Neutrophil (primary cell): Measurements from ENCODE around the gene TBC1D8.

ENCODE experiments used
- H3K27ac ChIP-seq: fragments of 200-600 bp; sonication (generic); 2 replicates; pipeline ENCODE4 v1.5.1; 2016; ENCODE audit warnings: mild to moderate bottlenecking, moderate library complexity
- H3K27me3 ChIP-seq: fragments of 200-600 bp; sonication (generic); 2 replicates; pipeline ENCODE4 v1.6.0; 2016; ENCODE audit warnings: mild to moderate bottlenecking
- H3K36me3 ChIP-seq: fragments of 200-600 bp; sonication (generic); 2 replicates; pipeline ENCODE4 v1.5.1; 2017
- H3K4me1 ChIP-seq, 2 experiments: fragments of 200-600 bp in 1 of 2; sonication (generic) in 1 of 2; 1 replicate in 1 of 2; 2 replicates in 1 of 2; pipeline versions ENCODE4 v1.5.1 to v1.6.1; 2013 to 2016; ENCODE audit warnings: low read depth in 1 of 2, low read length in 1 of 2, mild to moderate bottlenecking in 1 of 2, moderate library complexity in 1 of 2; ENCODE audit not compliant: control insufficient read depth in 1 of 2, insufficient read depth in 1 of 2
- H3K4me3 ChIP-seq, 2 experiments: fragments of 200-600 bp in 1 of 2; sonication (generic) in 1 of 2; 1 replicate in 1 of 2; 2 replicates in 1 of 2; pipeline ENCODE4 v1.5.1; 2013 to 2016; ENCODE audit warnings: low read depth in 1 of 2, low read length in 1 of 2, mild to moderate bottlenecking in 1 of 2, moderate library complexity in 1 of 2
- H3K9me3 ChIP-seq: fragments of 200-600 bp; sonication (generic); 2 replicates; pipeline ENCODE4 v1.5.1; 2016
- TF ChIP-seq, protein P1 (sequence below): fragments of 200-600 bp; sonication (generic); IDR thresholded peaks from 2 replicates; pipeline ENCODE4 v1.5.1; 2016; ENCODE audit warnings: antibody characterized with exemption

Gene TBC1D8

DNA sequence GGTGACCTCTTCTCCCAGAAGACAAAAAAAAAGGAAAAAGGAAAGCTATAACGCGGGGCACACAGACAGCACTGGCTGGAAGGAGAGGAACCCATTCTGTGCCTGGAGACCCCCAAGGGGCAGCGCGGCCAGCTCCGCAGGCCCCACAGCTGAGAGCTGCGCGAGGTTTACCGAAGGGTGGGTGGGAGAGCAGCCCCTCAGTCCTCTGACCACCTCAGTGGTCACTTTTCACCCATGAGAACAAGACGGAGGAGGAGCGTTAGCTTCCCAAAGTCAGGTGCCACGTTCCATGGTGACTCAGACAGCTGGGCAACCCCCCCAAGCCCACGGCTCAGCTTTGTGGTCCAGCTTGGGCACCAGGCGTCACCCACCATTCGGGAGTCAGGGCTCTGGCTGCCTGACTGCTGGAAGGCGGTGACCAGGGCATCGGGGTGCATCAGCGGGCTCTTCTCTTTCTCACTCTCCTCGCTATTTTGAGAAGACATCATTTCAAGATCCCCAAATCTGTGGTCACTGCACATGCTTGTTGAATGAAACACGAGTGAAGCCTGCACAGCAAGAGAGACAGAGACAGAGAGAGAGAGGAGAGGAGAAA lies 113.9 kb downstream of the TBC1D8 start:
- no peaks in the 10 kb centered on the region for H3K9me3 ChIP-seq
- peaks cover 54% of the 10 kb centered on the region for H3K36me3 ChIP-seq
- no peak overlapping the region for H3K4me3 ChIP-seq
- H3K27ac ChIP-seq: peak overlapping the region; percentile 7
- H3K27me3 ChIP-seq: no peaks in the 10 kb centered on the region
- TF ChIP-seq, protein P1, sequence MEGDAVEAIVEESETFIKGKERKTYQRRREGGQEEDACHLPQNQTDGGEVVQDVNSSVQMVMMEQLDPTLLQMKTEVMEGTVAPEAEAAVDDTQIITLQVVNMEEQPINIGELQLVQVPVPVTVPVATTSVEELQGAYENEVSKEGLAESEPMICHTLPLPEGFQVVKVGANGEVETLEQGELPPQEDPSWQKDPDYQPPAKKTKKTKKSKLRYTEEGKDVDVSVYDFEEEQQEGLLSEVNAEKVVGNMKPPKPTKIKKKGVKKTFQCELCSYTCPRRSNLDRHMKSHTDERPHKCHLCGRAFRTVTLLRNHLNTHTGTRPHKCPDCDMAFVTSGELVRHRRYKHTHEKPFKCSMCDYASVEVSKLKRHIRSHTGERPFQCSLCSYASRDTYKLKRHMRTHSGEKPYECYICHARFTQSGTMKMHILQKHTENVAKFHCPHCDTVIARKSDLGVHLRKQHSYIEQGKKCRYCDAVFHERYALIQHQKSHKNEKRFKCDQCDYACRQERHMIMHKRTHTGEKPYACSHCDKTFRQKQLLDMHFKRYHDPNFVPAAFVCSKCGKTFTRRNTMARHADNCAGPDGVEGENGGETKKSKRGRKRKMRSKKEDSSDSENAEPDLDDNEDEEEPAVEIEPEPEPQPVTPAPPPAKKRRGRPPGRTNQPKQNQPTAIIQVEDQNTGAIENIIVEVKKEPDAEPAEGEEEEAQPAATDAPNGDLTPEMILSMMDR: no peak
- H3K4me1 ChIP-seq: peaks cover 40 to 41% of the 10 kb centered on the region in 2 experiments

GRCh38 chr2:101036562-101036961 lies 114.6 kb downstream of the TBC1D8 start:
- TF ChIP-seq, protein P1: no peak
- H3K36me3 ChIP-seq: peaks cover 61% of the 10 kb centered on the region
- no peaks in the 10 kb centered on the region for H3K27me3 ChIP-seq
- peaks cover 33 to 34% of the 10 kb centered on the region in 2 experiments for H3K4me1 ChIP-seq
- H3K27ac ChIP-seq: no peak overlapping the region
- no peak overlapping the region for H3K4me3 ChIP-seq
- no peaks in the 10 kb centered on the region for H3K9me3 ChIP-seq

DNA sequence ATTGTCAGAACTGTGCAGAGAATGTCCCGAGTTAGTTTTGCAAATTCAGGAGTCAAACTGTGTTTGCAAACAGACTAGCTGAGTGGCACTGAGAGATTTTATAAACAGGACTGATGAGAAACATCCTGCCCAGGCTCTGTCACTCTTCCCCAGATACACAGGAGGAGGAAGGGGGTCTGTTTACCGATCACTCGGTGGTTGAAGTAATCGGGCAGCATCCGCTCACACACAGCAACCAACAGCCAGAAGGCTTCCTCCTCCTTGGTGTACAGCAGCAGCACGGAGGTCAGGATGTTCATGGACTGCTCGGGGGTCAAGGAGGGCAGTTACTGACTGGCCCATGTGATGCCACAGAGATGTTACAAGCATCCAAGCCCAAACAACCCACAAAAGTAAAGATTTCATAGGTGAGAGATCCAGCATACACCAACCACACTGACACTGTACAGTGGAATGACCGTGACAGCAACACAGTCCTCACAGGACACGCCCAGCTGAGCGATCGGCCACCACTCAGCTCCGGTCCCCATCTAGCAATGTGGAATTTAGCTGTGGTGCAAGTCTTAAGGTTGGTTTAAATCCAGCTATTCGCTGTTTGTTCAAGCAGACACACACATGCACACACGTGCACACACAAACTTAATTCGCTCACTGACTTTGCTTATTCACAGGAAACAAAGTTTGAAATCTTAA lies 119.0 kb downstream of the TBC1D8 start:
- no peak overlapping the region for H3K4me3 ChIP-seq
- no peak overlapping the region for H3K27ac ChIP-seq
- H3K36me3 ChIP-seq: peaks cover 78% of the 10 kb centered on the region
- peaks cover 5 to 6% of the 10 kb centered on the region in 2 experiments for H3K4me1 ChIP-seq
- TF ChIP-seq, protein P1: no peak
- no peaks in the 10 kb centered on the region for H3K9me3 ChIP-seq
- H3K27me3 ChIP-seq: no peaks in the 10 kb centered on the region

DNA sequence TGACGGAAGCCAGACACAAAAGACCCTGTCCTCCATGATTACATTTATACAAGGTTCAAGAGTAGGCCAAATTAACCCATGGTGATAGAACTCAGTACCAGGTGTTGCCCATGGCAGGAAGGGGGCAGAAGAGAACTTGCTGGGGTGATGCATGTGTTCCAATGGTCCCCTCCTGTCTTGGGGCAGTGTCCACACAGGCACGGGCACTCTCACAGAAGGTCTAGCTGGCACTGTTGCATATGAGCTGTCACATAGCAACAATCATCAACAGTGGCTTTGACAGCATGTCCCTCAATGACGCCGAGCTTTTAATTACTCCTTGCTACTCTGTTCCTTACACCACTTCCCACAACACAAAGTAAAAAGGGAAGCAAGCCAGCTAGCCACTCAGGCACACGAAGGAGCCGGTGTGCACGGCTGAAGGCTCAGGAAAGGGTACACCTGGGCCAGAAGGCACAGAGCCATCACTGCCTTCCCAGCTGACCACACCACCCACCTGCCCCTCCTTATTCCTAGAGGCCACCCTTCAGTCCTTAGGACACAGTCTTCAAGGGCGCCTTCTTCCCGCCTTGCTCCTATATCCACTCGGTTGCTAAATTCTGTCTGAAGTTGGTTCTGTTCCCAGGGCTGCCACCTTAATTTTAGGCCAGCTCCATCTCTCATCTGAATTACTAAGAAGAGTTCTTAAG lies 120.2 kb downstream of the TBC1D8 start:
- Histone ChIP-seq H3K27me3 (no peaks in the 10 kb centered on the region), H3K4me3 (no peak overlapping the region), H3K27ac (no peak overlapping the region), H3K4me1 (peaks cover 5 to 6% of the 10 kb centered on the region in 2 experiments), H3K9me3 (no peaks in the 10 kb centered on the region), H3K36me3 (peaks cover 85% of the 10 kb centered on the region)
- TF ChIP-seq, protein P1: no peak

DNA sequence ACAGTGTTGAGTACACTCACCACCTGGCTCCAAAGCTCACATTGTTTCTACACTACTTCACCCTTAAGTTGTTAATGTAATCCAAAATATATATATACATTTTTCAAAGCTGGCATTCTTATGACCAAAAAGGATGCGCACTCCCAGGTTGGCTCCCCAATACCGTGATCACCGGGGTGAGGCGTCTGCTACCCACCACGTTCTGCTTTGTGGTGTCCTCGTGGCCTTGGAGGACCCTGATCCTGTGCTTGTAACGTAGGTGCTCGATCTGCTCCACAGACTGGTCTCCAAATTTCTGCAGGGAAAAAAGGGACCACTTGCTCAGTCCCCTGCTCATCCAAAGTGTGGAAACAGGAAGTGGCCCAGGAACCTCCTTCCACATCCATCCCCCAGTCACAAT lies 123.3 kb downstream of the TBC1D8 start:
- TF ChIP-seq, protein P1: no peak
- Histone ChIP-seq H3K27ac (no peak overlapping the region), H3K27me3 (no peaks in the 10 kb centered on the region), H3K36me3 (peaks cover 78% of the 10 kb centered on the region), H3K4me1 (peaks cover 5 to 6% of the 10 kb centered on the region in 2 experiments), H3K9me3 (no peaks in the 10 kb centered on the region), H3K4me3 (no peak overlapping the region)
